ENCODE measurements around the gene HSPG2. TPM values are rescaled to one million over a fixed set of nuclear protein-coding genes. Genes with fewer than 3 reads are reported as not detected.

The HSPG2 gene
- total and polyA plus RNA-seq, 9 donors, result 27.3 to 294 (median 92.6) TPM

GRCh38 chr1:21868482-21868881, 68.6 kb downstream of the HSPG2 start:
- H3K27ac ChIP-seq, result no peak overlapping the region
- intact Hi-C loops (cut with DNase I), result loop anchor here in 2 of 4 donors (10.0 kb wide), 1 partner anchor 96 kb away; no protein-coding TSS in a partner anchor
- H3K36me3 ChIP-seq, result no peaks in the 10 kb centered on the region
- H3K4me1 ChIP-seq (ENCODE audit: insufficient read depth), result peaks cover 5% of the 10 kb centered on the region
- H3K27me3 ChIP-seq, result no peaks in the 10 kb centered on the region
- DNase-seq, result no peak
- TF ChIP-seq POLR2A (IDR thresholded peaks at IDR 0.05) (no peak), EP300 (IDR thresholded peaks at IDR 0.05) (no peak), CTCF (IDR thresholded peaks at IDR 0.05) (no peak)
- no peaks in the 10 kb centered on the region for H3K9me3 ChIP-seq
- no peak overlapping the region for H3K4me3 ChIP-seq
- WGBS, 3 donors, result 81 to 90% (median 82%) methylated on average over 6 to 7 of the region's 7 CpGs

- no peak overlapping the region for H3K27ac ChIP-seq
- no peak for TF ChIP-seq EP300 (IDR thresholded peaks at IDR 0.05)
- TF ChIP-seq CTCF (IDR thresholded peaks at IDR 0.05), result no peak
- no peak for TF ChIP-seq POLR2A (IDR thresholded peaks at IDR 0.05)
- no peak for DNase-seq
- no peaks in the 10 kb centered on the region for H3K36me3 ChIP-seq
- H3K4me1 ChIP-seq (ENCODE audit: insufficient read depth), result peaks cover 5% of the 10 kb centered on the region
- WGBS, 3 donors, result 77 to 84% (median 83%) methylated on average over 5 of the region's 5 CpGs
- H3K9me3 ChIP-seq, result no peaks in the 10 kb centered on the region
- intact Hi-C loops (cut with DNase I), result loop anchor here in 2 of 4 donors (10.0 kb wide), 1 partner anchor 97 kb away; no protein-coding TSS in a partner anchor
- H3K4me3 ChIP-seq, result no peak overlapping the region
- H3K27me3 ChIP-seq, result no peaks in the 10 kb centered on the region
Measured at GRCh38 chr1:21867451-21867996, 69.6 kb downstream of the HSPG2 start.

- Histone ChIP-seq H3K4me1 (ENCODE audit: insufficient read depth) (peaks cover 5% of the 10 kb centered on the region), H3K36me3 (no peaks in the 10 kb centered on the region), H3K27me3 (no peaks in the 10 kb centered on the region), H3K9me3 (no peaks in the 10 kb centered on the region), H3K4me3 (no peak overlapping the region), H3K27ac (no peak overlapping the region)
- DNase-seq, result no peak
- intact Hi-C loops (cut with DNase I), result loop anchor here in 2 of 4 donors (10.0 kb wide), 1 partner anchor 98 kb away; no protein-coding TSS in a partner anchor
- TF ChIP-seq POLR2A (IDR thresholded peaks at IDR 0.05) (no peak), CTCF (IDR thresholded peaks at IDR 0.05) (no peak)
- 56 to 61% (median 57%) methylated on average over 1 of the region's 1 CpG for WGBS, 3 donors
Measured at GRCh38 chr1:21866707-21867043, 70.4 kb downstream of the HSPG2 start.

GRCh38 chr1:21865943-21866706, 71.0 kb downstream of the HSPG2 start:
- 59 to 66% (median 60%) methylated on average over 11 of the region's 11 CpGs for WGBS, 3 donors
- intact Hi-C loops (cut with DNase I), result loop anchor here in 2 of 4 donors (10.0 kb wide), 1 partner anchor 99 kb away; no protein-coding TSS in a partner anchor
- H3K4me1 ChIP-seq (ENCODE audit: insufficient read depth), result peaks cover 5% of the 10 kb centered on the region

More at GRCh38 chr1:21865943-21866706, 71.0 kb downstream of the HSPG2 start:
- H3K9me3 ChIP-seq, result no peaks in the 10 kb centered on the region
- H3K27ac ChIP-seq, result no peak overlapping the region
- no peaks in the 10 kb centered on the region for H3K36me3 ChIP-seq
- H3K27me3 ChIP-seq, result no peaks in the 10 kb centered on the region
- H3K4me3 ChIP-seq, result no peak overlapping the region
- DNase-seq, result no peak
- TF ChIP-seq POLR2A (IDR thresholded peaks at IDR 0.05) (no peak), CTCF (IDR thresholded peaks at IDR 0.05) (no peak), EP300 (IDR thresholded peaks at IDR 0.05) (no peak)

All from ovary (tissue), 9 donors.